Measurements from ENCODE around the gene SF3B5.
"Not testable (repeated sequence)": the region's sequence is repeated elsewhere in the genome, so short reads cannot be mapped to it uniquely, and the experiment has no call there.

SF3B5 gene
- 44.2 to 82.7 (median 57.7) reads per million in 4 experiments for total RNA-seq

DNA sequence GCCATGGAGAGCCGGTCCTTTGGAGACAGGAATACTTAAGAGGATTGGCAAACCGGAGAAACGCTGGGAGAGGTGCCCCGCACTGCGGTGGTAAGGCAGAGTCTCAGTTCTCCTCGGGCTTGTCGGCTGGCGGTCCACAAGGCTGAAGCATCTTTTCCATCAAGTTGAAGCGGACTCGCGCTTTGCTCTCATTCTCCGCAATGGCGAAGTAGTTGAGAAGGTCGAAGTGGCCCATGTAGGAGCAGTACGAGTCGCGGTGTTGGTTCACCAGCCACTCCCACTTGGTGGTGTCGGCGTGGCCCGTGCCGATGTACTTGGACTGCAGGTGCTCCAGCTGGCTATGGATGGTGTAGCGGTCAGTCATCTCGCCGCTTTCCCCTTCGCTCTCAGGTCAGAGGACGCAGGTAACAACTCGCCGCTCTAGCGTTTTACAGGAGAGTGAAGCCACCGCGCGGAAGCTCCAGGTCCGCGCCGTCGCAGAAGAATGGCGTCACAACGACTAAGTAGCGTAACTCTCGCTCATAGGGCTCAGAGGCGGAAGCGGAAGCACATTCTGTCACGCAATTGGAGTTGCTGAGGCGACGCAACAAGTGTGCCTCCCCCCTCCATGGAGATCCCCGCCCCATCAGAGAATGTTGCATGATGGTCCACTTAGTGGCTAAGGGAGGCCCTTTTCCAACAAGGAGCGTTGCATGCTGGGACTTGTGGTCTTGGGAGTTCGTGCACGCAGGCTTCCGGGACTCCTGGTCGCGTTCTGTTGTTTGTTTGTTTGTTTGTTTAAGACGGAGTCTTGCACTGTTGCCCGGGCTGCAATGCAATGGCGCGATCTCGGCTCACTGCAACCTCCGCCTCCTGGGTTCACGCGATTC lies at the start of gene SF3B5:
Gene SF3B5, minus strand, starts transcription at position 440 of the 869 bp plus-strand sequence. Its CDS starts 76 bp downstream, at position 364.
- DNase-seq, result peak; percentile 96

DNA sequence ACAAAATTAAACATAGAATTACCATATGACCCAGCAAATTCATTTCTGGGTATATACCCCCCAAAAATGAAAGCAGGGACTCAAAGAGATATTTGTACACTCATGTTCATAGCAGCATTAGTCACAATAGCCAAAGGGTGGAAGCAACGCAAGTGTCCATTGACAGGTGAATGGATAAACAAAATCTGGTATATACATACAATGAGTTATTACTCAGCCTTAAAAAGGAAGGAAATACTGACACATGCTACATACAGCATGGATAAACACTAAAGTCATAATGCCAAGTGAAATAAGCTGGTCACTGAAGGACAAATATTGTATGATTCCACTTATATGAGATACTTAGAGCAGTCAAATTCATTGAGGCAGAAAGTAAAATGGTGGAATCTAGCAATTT lies 49.6 kb upstream of the SF3B5 start:
- no peak for DNase-seq

DNA sequence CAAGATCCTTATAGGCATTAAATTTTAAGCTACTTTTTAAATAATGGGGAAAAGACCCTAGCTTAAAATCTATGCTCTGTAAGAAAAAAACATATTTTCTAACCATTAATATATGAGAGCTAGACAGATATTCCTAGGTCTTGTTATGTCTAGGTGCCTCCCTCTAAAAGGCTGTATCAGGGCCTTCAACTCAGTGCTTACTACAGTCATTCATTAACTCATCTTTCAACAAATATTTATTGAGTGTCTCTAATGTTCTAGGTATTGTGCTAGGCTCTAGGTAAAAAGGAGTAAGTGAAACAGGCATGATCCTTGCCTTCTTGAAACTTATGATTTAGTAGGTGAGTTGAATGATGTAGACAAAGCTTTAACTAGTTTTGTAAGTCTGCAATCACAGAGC lies 48.5 kb upstream of the SF3B5 start:
- no peak for DNase-seq

DNA sequence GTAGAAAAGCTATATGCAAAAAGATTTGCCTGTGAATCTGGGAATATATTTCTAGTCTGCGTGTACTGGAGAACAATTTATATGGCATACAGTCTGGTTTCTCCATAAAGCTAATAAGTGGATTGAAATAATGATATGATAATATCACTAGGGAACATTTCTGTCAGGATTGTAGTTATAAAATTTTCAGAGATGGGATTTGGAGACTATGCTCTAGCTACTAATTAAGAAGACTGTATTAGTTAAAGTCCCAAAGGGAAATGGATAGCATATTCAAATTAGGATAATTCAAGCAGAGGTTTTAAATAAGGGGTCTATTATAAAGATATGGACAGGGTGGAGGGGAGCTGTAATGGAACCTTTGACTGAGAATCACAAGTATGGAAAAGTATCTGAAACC lies 47.7 kb upstream of the SF3B5 start:
- no peak for DNase-seq

DNA sequence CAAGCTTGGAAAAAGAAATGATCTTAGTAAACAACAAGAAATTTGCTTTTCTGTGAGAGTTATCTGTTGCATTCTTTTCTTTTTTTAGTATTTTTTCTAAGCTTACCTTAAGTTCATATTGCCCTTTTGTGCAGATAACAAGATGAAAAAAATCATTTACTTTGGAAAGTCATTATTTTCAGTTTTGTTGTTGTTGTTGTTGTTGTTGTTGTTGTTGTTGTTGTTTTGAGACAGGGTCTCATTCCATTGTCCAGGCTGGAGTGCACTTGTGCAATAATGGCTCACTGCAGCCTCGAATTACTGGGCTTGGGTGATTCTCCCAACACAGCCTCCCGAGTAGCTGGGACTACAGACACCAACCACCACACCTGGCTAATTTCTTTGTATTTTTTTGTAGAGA lies 46.1 kb upstream of the SF3B5 start:
- no peak for DNase-seq

DNA sequence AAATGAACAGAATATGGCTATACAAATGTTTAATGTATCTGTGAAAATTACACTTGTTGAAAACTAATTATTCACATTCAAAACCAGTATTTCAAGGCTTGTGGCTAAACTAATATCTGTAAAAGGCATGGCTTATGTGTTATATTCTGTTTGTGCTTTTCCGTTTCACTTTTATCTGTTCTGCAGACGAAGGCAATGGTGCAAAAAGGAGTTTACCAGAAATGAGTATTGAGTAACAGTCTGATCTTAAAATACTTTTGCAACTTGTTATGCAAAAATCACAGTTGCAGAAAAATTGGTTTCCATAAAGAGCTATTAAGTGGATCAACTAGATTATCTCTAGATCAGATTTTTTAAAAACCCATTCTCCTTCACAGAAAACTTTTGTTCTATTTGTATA lies 45.5 kb upstream of the SF3B5 start:
- DNase-seq, result no peak

DNA sequence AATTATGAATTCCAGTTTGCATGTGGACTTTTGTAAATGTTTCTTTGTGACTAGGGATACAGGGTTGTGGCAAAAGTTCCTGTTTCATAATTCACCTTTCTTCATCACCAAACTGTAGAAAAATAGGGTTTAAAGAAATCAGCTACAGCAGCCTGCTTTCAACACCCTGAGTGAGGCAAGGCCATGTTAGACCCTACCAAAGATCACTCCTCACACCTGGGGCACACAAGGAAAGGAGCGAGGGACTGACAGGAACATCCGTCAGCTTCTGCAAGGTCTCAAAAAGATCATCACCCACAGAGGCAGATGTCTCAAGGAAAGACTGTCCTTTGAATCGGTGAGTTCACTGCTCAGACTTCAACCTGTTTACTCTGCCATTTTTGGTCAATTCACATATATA lies 44.4 kb upstream of the SF3B5 start:
- no peak for DNase-seq

DNA sequence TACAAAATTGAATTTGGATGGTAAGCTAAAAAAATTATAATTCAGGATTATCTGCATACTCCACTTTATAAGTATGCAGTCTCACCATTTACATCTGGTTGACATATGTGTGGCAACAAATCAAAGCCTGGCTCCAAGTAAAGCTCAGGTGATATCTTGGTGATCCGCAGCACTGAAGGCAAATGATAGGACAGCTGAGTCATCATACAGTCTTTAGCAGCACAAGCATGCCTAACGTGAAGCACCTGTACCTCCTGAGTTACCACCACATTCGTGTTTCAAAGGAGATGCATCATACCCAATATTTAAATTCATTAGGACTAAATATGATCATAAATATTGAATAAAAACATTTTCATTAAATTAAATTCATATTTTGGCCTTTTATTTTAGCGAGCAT lies 43.2 kb upstream of the SF3B5 start:
- DNase-seq, result no peak

DNA sequence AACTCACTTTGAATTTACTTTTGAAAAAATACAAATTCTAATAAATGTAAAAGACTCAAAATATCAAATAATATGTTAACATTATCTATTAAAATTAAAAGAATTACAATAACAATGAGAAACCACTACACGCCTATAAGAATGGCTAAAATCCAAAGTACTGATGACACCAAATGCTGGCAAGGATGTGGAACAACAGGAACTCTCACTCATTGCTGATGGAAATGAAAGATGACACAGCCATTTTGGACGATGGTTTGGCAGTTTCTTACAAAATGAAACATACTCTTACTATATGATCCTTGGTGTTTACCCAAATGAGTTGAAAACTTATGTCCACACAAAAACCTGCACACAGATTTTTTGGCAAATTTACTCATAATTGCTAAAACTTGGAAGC lies 39.4 kb upstream of the SF3B5 start:
- no peak for DNase-seq

DNA sequence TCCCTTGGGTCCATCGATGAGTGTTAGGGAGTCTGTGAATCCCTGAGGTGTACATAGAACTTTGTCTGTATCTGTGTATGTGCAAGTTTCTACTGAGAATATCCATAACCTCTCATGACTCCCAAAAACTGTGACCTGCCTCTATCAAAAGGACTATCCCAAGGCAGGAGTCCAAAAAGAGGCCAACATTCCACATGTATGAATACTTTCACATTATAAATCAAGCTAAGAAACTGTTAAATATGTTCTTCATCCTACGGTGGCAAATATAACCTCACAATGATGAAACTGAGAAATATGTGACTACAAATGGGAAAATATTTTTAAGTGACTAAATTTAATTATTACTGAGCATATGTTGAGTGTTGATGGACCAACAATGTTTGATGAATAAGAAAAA lies 38.8 kb upstream of the SF3B5 start:
- DNase-seq, result no peak

DNA sequence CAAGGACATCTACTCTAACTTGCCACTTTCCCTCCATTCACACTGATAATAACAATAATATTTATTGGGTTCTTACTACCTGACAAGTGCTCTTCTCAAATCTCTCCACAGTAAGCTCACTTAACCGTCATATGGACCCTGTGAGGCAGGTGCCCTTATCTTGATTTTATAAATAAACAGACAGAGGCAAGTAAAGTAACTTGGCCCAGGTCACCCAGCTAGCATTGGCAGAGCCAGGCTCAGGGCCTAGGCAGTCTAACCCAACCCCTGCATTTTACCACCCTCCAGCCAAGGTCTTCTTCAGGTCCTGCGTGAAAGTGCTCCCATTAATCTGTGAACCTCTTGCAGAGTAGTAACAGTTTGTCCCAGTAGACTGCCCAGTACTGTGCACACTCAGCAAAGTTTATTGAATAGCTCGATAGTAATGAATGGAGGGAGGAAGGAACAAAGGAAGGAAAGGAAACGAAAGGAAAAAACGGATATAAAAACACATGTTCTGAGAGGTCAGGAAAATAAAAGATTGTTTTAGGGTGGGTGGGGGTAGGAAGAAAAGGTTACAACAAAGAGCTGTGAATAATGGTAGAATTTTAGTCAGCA lies 38.0 kb upstream of the SF3B5 start:
- DNase-seq, result no peak

DNA sequence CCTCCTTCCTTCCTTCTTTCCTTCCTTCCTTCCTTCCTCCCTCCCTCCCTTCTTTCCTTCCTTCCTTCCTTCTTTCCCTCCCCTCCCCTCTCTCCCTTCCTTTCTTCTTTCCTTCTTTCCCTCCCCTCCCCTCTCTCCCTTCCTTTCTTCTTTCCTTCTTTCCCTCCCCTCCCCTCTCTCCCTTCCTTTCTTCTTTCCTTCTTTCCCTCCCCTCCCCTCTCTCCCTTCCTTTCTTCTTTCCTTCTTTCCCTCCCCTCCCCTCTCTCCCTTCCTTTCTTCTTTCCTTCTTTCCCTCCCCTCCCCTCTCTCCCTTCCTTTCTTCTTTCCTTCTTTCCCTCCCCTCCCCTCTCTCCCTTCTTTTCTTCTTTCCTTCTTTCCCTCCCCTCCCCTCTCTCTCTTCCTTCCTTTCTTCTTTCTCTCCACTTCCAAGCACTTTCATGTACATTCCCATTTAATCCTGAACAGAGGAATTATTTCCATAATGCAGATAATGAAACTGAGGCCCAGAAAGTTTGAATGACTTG lies 36.9 kb upstream of the SF3B5 start:
- not testable (repeated sequence) for DNase-seq

DNA sequence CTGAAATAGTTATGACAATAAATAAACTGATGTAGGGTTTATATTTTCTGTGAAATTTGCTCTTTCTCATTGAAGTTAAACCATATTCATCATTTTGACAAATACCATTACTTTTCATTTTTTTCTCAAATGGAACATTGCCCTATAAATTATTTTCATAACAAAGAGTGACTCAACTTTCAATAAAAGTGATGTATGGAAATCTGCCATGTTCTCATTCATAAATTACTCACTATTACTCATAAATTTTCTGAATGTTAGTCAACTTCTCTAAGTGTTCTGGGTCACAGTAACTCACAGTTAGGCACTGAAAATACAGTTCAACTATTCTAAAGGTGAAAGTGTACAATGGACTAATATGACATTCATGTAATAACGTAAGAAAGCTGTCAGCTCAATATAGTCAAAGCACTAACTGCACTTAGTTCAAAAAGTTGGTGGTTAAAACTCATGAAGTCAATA lies 35.9 kb upstream of the SF3B5 start:
- DNase-seq, result no peak

DNA sequence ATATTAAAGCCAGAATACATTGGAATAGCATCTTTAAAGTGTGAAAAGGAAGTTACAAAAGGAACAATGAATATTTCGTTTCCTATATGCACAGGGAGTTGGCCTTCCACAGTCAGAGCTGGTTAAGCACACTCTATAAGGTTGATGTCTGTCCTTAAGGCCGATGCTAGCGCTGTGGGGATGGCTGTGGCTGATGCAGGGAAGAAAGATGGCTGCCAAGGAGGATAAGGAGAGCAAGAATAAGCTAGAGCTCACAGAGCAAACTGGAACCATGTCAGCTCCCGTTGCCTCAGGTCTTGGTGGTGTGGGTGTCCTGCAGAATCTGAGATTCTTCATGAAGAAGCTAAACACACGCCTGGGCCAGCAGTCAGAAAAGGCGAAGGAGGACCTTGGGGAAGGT lies 34.1 kb upstream of the SF3B5 start:
- DNase-seq, result no peak

DNA sequence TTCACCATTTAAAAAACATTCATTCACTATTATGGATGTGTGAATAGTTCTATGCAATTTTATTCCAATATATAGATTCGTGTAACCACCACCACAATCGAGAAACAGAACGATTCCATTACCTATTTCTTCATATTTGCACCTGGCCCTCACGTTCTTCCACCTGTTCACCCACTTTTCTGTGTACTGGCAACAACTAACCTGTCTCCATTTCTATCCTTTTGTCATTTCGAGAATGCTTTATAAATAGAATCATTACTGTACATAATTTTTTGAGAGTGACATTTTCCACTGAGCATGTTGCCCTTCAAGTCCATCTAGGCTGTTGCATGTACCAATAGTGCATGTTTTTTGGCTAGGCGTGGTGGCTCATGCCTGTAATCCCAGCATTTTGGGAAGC lies 31.7 kb upstream of the SF3B5 start:
- no peak for DNase-seq

DNA sequence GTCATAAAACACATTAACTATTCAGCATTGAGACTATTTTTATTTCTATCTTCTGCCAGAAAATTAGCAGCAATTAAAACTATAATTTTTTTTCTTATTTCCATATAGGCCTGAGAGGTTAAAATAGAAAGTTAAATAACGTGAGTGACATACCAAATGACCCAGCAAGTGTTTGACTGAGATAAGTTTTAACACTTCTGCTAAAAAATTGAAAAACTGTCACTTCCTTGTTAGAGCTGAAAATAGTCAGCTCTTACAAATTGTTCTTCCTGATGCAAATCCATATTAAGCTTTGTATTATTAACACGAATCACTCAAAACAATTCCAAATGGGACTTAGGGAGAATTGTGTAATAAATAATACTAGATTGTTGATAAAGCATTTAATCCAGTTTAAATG lies 28.5 kb upstream of the SF3B5 start:
- no peak for DNase-seq

DNA sequence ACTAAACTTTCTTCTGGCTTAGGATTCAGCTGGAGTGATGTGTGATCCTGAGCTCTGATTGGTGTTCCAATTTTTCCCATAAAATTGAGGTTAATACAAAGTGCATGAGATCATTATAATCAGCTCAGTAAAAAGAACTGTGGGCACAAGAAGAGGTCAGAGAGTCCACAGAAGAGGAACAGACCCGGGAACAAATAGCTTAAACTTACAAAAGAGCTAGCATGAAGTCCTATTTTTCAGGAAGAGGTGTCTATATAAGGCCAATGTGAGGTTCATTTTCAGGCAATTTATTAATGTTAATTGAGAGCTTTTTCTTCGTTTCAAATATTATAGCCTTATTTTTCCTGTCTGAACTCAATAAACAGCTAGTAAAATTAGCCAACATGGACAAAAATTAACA lies 28.0 kb upstream of the SF3B5 start:
- DNase-seq, result no peak

DNA sequence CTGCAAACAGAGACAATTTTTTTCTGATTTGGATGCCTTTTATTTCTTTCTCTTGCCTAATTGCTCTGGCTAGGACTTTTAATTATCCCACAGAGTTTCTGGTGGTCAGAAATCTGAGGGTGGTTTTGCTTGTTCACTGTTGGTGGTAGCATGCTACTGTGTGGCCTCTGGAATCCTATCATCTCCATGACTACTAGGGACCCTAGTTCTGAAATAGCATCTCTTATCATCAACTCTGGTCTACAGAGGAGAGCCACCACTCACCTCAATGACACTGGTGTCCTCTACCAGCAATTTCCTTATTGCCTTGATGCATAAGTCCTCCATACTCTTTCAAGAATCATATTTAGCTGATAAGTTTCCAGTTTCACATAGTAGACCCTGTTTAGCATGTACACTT lies 27.5 kb upstream of the SF3B5 start:
- DNase-seq, result no peak

DNA sequence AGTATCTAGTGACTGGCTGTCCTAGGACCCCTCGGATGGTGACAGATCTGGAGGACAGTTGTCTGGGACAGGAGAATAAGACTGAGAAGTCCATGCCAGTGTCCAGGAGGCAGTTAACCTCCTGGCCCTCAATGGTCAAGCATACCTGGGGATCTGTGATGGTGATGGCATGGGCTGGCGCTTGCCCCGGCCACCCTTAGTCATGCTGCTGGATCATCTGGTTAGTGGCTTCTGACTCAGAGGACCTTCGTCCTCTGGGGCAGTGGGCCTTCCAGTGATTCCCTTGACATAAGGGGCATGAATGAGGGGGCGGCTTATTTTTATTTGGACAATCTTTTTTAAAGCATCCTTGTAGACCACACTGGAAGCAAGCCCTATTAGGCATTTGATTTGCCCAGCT lies 24.0 kb upstream of the SF3B5 start:
- DNase-seq, result no peak

DNA sequence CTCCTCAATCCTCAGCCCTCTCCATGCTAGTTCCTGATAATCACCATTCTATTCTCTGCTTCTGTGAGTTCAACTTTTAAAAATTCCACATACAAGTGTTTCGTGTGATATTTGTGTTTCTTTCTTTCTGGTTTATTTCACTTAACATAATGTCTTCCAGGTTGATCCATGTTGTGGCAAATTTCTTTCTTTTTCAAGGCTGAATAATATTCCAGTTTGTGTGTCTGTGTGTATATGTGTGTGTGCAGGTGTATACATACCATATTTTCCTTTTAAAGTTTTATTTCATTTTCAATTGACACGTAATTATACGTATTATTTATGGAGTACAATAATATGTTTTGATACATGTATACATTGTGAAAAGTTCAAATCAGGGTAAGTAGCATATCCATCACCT lies 19.8 kb upstream of the SF3B5 start:
- DNase-seq, result no peak

DNA sequence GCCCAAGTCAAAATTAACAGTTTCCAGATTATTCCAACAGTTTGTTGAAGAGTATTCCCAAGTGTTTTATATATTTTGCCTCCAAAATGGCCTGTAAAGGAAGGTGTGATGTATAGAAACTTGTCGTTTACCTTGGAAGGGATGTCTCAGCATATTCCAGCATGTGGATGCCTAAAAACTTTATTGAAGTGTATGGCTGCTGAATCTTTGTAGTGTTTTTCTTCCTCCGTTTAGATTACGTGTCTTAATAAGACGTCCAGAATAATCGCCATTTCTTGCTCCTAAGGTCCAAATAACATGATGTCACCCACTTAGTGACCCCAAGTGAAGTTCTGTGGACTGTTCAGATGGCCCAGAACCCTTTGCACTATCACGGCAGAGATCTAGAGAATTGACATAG lies 18.0 kb upstream of the SF3B5 start:
- no peak for DNase-seq

DNA sequence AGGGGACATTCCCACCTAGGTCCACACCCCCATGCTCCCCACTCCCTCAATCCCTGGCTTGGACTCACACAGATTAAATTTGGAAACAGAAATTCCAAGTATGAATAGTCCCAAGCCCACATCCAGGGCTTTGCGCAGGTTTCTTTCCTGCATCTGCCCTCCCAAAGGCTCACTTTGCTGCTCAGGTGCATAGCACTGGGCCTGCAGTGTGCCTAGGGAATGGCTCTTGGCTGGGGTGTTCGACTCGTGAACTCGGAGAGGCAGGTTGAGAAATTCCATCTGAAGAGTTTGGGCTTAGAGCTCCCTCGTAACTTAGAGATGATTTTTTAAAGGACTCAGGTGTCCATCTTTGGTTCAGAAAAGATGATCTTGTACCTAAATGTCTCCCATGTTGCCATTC lies 14.8 kb upstream of the SF3B5 start:
- no peak for DNase-seq

DNA sequence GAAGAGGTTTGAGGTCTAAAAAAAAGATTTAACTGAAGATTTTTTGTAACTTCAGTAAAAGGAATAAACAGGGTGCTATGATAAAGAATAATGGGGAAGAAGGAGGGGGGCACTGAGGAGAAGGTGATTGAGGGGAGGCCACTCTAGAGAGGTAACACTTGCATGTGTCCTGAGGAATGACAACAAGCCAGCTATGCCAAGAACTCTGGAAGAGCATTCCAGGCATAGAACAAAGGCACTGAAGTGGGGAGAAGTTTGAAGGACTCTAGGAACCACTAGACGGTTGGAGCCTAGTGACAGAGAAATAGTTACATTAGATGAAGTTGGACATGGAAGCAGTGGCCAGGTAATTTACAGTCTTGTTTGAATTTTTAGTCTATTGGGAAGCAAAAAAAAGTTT lies 10.8 kb upstream of the SF3B5 start:
- no peak for DNase-seq

DNA sequence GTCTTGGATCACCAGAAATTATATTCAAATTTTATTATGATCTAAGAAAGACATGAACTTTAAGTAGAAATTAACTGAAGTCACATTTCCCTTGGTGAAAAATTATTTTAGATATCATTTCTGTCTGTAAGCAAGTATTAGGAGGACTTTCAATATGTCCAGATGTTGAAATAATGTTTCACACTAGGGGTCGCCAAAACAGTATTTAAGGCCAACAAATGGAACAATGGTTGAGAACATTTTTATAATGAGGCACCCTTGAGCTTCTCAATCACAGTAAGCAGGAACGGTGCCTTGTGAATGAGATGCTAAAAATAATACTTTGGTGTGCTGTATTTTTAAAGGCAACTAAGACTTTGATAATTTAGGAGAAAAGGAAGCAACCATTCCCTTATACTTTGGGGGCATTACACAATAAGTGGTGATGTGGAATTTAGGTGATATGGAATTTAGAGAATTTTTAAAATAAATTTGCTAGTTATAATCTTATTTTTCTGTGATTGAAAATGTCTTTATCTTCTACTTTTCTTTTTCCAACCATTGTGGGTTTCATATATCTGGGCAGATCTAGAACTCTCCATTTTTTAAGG lies 9.6 kb upstream of the SF3B5 start:
- no peak for DNase-seq

All from effector CD8-positive, alpha-beta T cell (primary cell).